Gastrocnemius medialis (tissue), 4 donors: ENCODE results near the gene DCDC1. TPM values are rescaled to one million over a fixed set of nuclear protein-coding genes. Genes with fewer than 3 reads are reported as not detected.

Experiments used
- ATAC-seq, 2 donors: fragments of 150-250 bp; one replicate each; pipeline ENCODE4 v1.9.1; 2016
- DNase-seq, 2 donors: peaks; one replicate each; pipeline ENCODE4 v3.0.0-alpha.2; 2019
- H3K27ac ChIP-seq, 4 donors: fragments of 200-600 bp; sonication (generic); 1 replicate in 1 of 4; 2 replicates in 3 of 4; pipeline ENCODE4 v1.5.1; 2016 to 2018; ENCODE audit warnings: mild to moderate bottlenecking in 2 of 4, moderate library complexity in 1 of 4
- H3K27me3 ChIP-seq, 3 donors: fragments of 200-600 bp; sonication (generic) in 2 of 3; 1 replicate in 1 of 3; 2 replicates in 2 of 3; pipeline versions ENCODE4 v1.5.1 to v1.6.0; 2016 to 2019; ENCODE audit warnings: mild to moderate bottlenecking in 1 of 3, moderate library complexity in 1 of 3
- H3K36me3 ChIP-seq, 2 donors: fragments of 200-600 bp; sonication (generic) in 1 of 2; one replicate each; pipeline ENCODE4 v1.5.1; 2017 to 2018
- H3K4me1 ChIP-seq, 2 donors: fragments of 200-600 bp; sonication (generic) in 1 of 2; one replicate each; pipeline ENCODE4 v1.5.1; 2016 to 2017; ENCODE audit warnings: mild to moderate bottlenecking in 2 of 2
- H3K4me3 ChIP-seq, 4 donors: fragments of 200-600 bp; sonication (generic) in 3 of 4; 1 replicate in 1 of 4; 2 replicates in 3 of 4; pipeline ENCODE4 v1.5.1; 2016 to 2019; ENCODE audit warnings: mild to moderate bottlenecking in 2 of 4
- H3K9me3 ChIP-seq, 3 donors: fragments of 200-600 bp; sonication (generic) in 2 of 3; 1 replicate in 1 of 3; 2 replicates in 2 of 3; pipeline ENCODE4 v1.5.1; 2016 to 2019
- CTCF ChIP-seq, 5 experiments: fragments of 450-650 bp in 3 of 5; fragments of 200-600 bp in 2 of 5; sonication (generic) in 2 of 5; IDR thresholded peaks in 4 of 5; conservative IDR thresholded peaks in 1 of 5; 1 replicate in 4 of 5; 2 replicates in 1 of 5; pipeline ENCODE4 v1.5.1; 2016 to 2019; ENCODE audit warnings: antibody characterized with exemption in 5 of 5, mild to moderate bottlenecking in 3 of 5, moderate library complexity in 3 of 5
- POLR2A ChIP-seq, 2 donors: fragments of 450-650 bp; IDR thresholded peaks; one replicate each; pipeline ENCODE4 v1.6.1; 2017; ENCODE audit warnings: antibody characterized with exemption in 2 of 2, mild to moderate bottlenecking in 2 of 2, moderate library complexity in 2 of 2
- in situ Hi-C, 4 donors: fragments of 200-750 bp; cut with MboI; loops; one replicate each; pipeline versions ENCODE4 v1.15.0 to v1.8.0; 2017; ENCODE audit warnings: low sequenced_read_pairs in 4 of 4
- intact Hi-C: fragments of 100-400 bp; cut with DNase I; formaldehyde crosslinking; loops from one replicate; pipeline ENCODE4 v1.15.1; 2023; ENCODE audit warnings: low total_unique reads
- total RNA-seq, 4 donors: library from RNA; depleted of rRNA; stranded (reverse); fragments of >200 nt; gene quantifications; one replicate each; pipeline versions ENCODE4 v1.1.0 to v1.2.3, GENCODE V29; 2016

The DCDC1 gene
- total RNA-seq, 4 donors from 2014 or later, result not detected

GRCh38 chr11:31000381-31000780 is 369.2 kb downstream of the DCDC1 start:
- in situ Hi-C loops (no loop called here), intact Hi-C loops (no loop called here)
- no peak overlapping the region for H3K4me3 ChIP-seq
- TF ChIP-seq POLR2A (IDR thresholded peaks at IDR 0.05), result no peak
- no peak for TF ChIP-seq CTCF (IDR thresholded peaks at IDR 0.05 in 4 of 5, conservative IDR thresholded peaks at IDR 0.05 in 1 of 5)
- H3K27ac ChIP-seq, result no peak overlapping the region
- H3K27me3 ChIP-seq, result no peaks in the 10 kb centered on the region
- no peaks in the 10 kb centered on the region for H3K9me3 ChIP-seq
- DNase-seq (no peak), ATAC-seq (no peak)
- H3K36me3 ChIP-seq, result no peaks in the 10 kb centered on the region
- H3K4me1 ChIP-seq, result no peaks in the 10 kb centered on the region

GRCh38 chr11:30992513-30992849 is 377.1 kb downstream of the DCDC1 start:
- H3K4me3 ChIP-seq, result no peak overlapping the region
- TF ChIP-seq POLR2A (IDR thresholded peaks at IDR 0.05) (no peak), CTCF (IDR thresholded peaks at IDR 0.05 in 4 of 5, conservative IDR thresholded peaks at IDR 0.05 in 1 of 5) (no peak)
- no peak overlapping the region for H3K27ac ChIP-seq
- H3K4me1 ChIP-seq, result no peaks in the 10 kb centered on the region
- intact Hi-C loops (no loop called here), in situ Hi-C loops (no loop called here)
- H3K9me3 ChIP-seq, result no peaks in the 10 kb centered on the region
- ATAC-seq (no peak), DNase-seq (no peak)
- H3K36me3 ChIP-seq, result no peaks in the 10 kb centered on the region
- no peaks in the 10 kb centered on the region for H3K27me3 ChIP-seq

GRCh38 chr11:30991802-30992512 is 377.6 kb downstream of the DCDC1 start:
- no peak for TF ChIP-seq POLR2A (IDR thresholded peaks at IDR 0.05)
- TF ChIP-seq CTCF (IDR thresholded peaks at IDR 0.05 in 4 of 5, conservative IDR thresholded peaks at IDR 0.05 in 1 of 5), result no peak
- DNase-seq (no peak), ATAC-seq (no peak)
- H3K36me3 ChIP-seq, result no peaks in the 10 kb centered on the region
- no peaks in the 10 kb centered on the region for H3K9me3 ChIP-seq
- H3K27me3 ChIP-seq, result no peaks in the 10 kb centered on the region
- H3K27ac ChIP-seq, result no peak overlapping the region
- no peak overlapping the region for H3K4me3 ChIP-seq
- no peaks in the 10 kb centered on the region for H3K4me1 ChIP-seq
- intact Hi-C loops, result no loop called here
- in situ Hi-C loops, result no loop called here

- H3K36me3 ChIP-seq, result no peaks in the 10 kb centered on the region
- in situ Hi-C loops, result no loop called here
- no peak overlapping the region for H3K4me3 ChIP-seq
- H3K9me3 ChIP-seq, result no peaks in the 10 kb centered on the region
- ATAC-seq, result no peak
- no peak for DNase-seq
- H3K4me1 ChIP-seq, result no peaks in the 10 kb centered on the region
- intact Hi-C loops, result no loop called here
- H3K27me3 ChIP-seq, result no peaks in the 10 kb centered on the region
- TF ChIP-seq POLR2A (IDR thresholded peaks at IDR 0.05) (no peak), CTCF (IDR thresholded peaks at IDR 0.05 in 4 of 5, conservative IDR thresholded peaks at IDR 0.05 in 1 of 5) (no peak)
- no peak overlapping the region for H3K27ac ChIP-seq
Measured at GRCh38 chr11:30991376-30991775, 378.2 kb downstream of the DCDC1 start.
